Activated CD8-positive, alpha-beta memory T cell treated with anti-CD3 and anti-CD28 coated beads for 4 hours (primary cell): ENCODE data around the gene NPM1.
A peak's percentile ranks its signal among the peaks of the same experiment; 100 is the strongest.
"Not testable (repeated sequence)": the region's sequence is repeated elsewhere in the genome, so short reads cannot be mapped to it uniquely, and the experiment has no call there.

Source experiments
- DNase-seq, 2 donors: peaks; one replicate each; pipeline ENCODE4 v3.0.0-alpha.2; 2020; ENCODE audit warnings: low read depth in 2 of 2

Gene NPM1

DNA sequence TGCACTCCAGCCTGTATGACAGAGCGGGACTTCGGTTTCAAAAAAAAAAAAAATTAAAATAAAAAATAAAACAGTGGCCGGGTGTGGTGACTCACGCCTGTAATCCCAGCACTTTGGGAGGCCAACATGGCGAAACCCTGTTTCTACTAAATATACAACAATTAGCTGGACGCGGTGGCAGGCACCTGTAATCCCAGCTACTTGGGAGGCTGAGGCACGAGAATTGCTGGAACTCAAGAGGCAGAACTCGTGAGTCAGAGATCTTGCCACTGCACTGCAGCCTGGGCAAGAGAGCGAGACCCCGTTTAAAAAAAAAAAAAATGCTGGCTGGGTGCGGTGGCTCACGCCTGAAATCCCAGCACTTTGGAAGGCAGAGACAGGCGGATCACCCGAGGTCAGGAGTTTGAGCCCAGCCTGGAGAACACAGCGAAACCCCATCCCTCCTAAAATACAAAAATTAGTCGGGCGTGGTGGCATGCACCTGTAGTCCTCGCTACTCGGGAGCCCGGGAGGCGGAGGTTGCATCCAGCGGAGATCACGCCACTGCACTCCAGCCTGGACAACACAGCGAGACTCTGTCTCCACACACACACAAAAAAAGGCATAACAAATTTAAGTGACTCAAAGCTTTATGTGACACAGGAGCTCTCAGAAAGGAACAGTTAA lies 1.5 kb upstream of the NPM1 start:
- DNase-seq: no peak

DNA sequence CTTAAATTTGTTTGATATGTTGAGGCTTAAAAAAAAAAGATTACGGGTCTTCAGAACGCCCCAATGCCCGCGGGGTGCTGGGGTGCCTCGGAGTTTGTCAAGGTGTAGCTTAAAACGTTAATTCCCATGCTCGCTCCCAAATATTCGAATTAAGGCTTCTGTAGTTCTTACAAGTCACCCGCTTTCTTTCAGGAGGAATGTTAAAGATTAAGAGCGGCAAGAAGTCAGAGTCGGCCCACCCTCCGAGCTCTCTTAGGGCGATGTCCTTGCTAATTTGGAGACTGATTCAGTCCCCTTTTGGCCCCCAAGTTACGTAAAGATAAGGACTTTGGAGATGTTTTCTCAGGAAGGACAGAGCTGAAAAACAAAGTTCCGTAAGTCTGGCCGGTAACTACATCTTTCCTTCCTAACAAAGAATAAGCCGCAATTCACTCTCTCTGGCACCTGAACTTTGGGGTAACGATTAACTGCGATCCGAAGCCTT lies 746 bp upstream of the NPM1 start:
- DNase-seq: no peak

DNA sequence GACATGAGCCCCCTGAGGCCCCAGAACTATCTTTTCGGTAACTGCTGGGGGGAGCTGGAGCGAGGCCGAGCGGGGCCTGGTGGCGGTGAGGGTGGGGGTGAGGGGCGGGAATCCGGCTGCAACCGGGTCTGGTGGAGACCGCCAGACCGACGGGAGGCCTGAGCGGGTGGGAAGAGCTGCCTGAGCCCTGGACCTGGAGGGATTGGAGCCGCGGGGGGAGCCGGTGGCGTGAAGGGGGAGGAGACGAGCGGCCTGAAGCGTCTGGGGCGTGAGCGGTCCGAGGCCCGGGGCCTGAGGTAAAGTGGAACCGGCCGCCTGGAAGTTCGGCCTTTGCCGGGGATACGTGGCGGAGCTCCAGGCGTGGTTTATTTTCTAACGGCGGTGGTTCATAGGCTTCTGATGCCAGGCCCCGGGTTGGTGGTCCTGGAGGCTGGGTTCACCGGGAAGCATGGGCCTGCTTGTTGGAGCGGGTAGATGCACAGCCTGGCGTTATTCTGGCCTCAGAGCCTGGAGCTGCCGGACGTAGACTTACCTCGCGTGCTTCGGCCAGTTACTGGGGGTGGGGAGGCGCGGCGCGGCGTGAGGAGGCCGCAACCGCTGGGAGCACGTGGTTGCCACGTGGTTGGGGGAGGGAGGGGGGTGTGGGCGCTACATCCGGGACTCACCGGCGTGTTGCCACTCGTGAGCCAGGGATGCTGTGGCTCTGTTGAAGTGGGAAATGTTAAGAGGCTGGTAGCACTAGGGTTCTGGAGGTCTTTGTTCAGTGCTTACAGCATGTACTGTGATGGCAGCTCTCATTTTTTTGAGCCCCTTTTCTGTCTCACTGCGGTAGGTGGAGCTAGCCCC lies 544 bp downstream of the NPM1 start:
- DNase-seq: peak; percentile 71 to 74

DNA sequence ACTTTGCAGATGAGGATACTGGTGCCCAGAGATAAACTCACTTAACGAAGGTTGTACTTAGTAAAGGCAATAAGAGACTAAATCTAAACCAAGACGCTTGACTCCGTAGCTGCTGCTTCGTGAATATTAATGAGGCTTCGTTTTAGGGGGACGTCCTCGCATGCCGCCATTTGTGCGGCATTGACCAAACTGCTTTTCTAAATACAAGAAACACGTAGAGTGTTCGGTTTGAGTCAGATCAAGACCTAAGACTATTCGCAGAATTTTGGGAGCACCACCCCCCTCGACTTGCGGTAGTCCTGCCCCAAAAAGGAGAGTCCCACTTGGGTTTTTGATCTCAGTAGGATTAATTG lies 1.1 kb downstream of the NPM1 start:
- no peak for DNase-seq

DNA sequence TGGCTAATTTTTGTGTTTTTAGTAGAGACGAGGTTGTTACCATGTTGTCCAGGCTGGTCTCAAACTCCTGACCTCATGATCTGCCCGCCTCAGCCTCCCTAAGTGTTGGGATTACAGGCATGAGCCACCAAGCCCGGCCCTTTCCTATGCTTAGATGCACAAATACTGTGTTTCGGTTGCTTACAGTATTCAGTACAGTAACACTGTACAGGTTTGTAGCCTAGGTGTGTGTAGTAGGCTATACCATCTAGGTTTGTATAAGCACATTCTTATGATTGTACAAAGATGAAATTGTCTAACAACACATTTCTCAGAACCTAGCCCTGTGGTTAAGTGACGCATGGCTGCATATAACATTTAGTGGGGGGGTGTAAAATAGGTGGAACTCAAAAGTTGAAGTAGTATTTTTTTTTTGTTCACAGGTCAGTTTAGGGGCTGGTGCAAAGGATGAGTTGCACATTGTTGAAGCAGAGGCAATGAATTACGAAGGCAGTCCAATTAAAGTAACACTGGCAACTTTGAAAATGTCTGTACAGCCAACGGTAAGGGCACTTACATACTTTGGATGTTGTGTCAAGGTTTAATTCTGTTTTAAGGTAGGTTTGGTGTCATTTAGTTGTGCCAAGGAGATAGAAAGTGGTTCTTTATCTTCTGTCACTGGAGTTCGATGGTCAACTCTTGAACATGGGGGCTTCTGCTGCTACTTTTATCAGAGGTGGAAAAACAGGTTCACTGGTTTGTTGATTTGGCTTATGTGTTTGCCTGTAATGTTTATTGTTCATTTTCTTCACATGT lies 3.4 kb downstream of the NPM1 start:
- DNase-seq: no peak

DNA sequence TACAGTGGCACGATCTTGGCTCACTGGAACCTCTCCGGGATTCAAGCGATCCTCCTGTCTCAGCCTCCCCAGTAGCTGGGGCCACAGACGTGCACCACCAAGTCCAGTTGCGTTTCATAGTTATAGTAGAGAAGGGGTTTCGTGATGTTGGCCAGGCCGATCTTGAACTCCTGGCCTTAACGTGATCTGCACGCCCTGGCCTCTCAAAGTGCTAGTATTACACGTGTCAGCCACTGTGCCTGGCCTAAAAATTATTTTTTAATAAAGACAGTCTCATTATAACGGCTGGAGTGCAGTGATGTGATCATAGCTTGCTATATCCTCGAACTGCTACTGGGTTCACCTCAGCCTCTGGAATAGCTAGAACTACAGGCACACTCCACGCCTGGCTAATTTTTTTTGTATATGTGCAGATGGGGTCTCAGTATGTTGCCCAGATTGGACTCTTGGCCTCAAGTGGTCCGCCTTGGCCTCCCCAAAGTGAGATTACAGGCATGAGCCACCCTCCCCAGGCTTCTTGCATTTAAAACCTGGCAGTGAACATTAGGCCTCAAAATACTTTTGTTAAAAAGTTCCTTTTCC lies 4.4 kb downstream of the NPM1 start:
- DNase-seq: no peak

DNA sequence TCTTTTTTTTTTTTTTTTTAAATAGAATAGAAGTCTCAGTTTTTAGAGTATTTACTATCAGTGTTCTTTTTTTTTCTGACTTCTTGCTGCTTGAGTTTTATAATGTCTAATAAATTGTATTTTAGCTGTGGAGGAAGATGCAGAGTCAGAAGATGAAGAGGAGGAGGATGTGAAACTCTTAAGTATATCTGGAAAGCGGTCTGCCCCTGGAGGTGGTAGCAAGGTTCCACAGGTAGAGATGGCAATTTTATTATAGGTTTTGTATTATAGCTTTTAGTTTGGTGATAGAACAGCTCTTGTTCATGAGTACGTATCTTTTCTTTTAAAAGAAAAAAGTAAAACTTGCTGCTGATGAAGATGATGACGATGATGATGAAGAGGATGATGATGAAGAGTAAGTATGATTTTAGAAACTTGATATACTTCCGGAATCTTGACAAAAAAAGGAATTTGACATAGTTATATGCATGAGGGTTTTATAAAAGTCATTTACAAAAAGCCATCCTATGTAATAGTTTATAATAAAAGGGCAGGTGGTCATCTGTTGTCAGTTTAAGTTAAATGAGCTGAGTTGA lies 5.0 kb downstream of the NPM1 start:
- no peak for DNase-seq

DNA sequence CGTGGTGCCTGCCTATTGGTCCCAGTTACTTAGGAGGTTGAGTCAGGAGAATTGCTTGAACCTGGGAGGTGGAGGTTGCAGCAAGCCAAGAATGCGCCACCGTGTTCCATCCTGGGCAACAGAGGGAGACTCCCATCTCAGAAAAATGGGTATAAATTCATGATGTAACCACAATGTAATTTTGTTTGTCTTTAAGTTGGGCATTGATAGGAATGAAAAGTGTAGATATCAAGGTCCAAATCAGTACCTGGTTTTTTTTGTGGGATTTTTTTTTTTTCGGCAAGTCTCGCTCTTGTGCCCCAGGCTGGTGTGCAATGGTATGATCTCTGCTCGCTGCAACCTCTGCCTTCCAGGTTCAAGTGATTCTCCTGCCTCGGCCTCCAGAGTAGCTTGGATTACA lies 7.4 kb downstream of the NPM1 start:
- DNase-seq: no peak

DNA sequence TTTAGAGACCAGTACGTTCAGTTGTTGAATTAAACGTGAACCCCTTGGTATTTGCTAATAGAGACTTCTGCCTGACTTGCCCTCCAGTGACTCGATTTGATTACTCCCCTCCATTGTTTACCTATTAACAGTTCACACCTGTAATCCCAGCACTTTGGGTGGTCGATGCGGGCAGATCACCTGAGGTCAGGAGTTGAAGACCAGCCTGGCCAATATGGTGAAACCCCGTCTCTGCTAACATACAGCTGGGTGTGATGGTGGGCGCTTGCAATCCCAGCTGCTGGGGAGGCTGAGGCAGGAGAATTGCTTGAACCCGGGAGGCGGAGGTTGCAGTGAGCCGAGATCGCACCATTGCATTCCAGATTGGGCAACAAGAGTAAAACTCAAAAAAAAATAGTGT lies 8.9 kb downstream of the NPM1 start:
- DNase-seq: not testable (repeated sequence)

DNA sequence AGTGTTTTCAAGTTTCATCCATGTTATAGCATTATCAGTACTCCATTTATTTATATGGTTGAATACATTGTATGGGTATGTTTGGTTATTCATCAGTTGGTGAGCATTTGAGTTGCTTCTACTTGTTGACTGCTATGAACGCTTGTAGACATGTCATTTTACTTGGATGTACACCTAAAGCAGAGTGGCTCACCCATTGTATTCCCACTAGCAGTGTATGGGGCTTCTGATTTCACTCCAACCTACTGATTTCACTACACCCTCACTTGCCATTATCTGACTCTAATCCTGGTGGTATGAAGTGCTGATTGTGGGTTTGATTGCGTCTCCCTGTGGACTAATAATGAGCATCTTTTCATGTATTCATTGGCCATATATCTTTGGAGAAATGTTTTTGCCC lies 9.5 kb downstream of the NPM1 start:
- no peak for DNase-seq

DNA sequence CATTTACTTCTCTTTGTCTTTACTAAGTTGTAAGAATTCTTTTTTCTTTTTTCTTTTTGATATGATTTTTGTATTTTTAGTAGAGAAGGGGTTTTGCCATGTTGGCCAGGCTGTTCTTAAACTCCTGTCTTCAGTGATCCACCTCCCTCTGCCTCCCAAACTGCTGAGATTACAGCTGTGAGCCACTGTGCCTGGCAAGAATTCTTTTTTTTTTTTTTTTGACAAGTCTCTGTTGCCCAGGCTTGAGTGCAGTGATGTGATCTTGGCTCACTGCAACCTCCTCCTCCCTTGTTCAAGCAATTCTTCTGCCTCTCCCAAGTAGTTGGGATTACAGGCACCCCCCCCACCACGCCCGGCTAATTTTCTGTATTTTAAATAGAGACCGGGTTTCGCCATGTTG lies 9.9 kb downstream of the NPM1 start:
- no peak for DNase-seq

DNA sequence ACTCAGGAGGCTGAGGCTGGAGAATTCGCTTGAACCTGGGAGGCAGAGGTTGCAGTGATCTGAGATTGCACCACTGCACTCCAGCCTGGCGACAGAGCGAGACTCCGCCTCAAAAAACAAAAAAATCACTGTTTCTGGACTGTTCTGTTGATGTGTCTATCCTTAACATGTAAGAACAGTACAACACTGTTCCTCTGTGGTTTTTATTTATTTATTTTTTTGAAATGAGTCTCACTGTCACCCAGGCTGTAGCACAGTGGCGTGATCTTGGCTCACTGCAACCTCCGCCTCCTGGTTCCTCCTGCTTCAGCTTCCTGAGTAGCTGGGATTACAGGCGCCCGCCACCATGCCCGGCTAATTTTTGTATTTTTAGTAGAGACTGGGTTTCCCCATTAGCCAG lies 11.0 kb downstream of the NPM1 start:
- DNase-seq: not testable (repeated sequence)

DNA sequence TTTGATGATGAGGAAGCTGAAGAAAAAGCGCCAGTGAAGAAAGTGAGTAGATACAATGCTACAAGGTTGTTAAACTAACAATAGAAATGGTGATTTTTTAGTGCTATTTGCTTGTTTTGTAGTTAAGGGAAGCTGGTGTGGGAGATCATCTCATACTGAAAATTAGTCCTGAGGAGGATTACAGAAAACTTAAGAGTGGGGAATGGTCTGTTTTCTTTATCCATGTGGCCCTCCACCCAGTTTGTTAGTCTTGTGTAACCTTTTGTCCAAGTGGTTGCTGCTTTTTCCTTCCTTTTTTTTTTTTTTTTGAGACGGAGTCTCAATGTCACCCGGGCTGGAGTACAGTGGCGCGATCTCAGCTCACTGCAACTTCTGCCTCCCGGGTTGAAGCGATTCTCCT lies 12.5 kb downstream of the NPM1 start:
- no peak for DNase-seq

DNA sequence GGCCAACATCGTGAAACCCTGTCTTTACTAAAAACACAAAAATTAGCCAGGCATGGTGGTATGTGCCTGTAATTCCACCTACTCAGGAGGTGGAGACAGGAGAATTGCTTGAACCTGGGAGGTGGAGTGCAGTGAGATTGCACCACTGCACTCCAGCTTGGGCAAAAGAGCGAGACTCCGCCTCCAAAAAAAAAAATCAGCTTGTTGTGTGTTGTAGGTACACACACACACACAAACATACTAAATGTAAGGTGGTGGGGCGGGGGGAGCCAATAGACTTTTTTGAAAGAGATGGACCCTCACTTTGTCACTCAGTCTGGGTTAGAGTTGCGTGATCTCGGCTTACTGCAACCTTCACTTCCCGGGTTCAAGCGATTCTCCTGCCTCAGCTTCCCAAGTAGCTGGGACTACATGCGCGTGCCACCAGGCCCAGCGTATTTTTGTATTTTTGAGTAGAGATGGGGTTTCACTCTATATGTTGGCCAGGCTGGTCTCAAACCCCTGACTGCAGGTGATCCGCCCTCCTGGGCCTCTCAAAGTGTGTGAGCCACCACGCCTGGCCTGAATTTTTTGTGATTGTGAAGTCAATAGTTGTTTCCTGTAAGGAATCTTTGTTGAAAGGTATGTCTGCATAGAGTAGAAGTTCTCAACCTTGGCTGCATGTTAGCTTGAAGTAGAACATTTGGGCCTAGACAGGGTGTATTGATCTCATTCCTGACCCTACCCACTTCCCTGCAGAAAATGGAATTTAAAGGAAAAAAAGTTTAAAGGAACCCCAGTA lies 13.7 kb downstream of the NPM1 start:
- no peak for DNase-seq

DNA sequence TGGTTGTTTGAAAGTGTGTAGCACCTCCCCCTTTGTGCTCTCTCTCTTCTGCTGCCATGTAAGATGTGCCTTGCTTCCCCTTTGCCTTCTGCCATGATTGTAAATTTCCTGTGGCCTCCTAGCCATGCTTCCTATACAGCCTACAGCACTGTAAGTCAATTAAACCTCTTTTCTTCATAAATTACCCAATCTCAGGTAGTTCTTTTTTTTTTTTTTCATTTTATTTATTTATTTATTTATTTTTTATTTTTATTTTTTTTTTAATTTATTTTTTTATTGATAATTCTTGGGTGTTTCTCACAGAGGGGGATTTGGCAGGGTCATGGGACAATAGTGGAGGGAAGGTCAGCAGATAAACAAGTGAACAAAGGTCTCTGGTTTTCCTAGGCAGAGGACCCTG lies 15.1 kb downstream of the NPM1 start:
- DNase-seq: not testable (repeated sequence)

DNA sequence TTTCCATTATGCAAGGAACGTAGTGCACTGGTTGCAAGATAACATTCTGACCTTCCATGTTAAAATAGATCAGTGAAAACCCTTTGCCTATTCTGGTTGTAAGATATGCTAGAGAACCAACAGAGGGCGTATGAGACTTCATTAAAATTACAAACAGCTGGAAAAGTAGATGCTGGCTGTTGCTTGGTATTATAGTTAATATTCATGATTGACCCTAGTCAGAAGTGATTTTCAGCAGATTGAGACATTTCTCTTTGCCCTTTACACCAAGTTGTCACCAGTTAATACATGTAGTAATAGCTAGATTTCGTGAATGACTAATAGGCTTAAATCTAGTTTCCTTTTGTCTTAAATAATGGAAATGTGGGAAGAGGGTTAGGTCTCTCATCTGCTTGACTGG lies 18.0 kb downstream of the NPM1 start:
- DNase-seq: no peak

DNA sequence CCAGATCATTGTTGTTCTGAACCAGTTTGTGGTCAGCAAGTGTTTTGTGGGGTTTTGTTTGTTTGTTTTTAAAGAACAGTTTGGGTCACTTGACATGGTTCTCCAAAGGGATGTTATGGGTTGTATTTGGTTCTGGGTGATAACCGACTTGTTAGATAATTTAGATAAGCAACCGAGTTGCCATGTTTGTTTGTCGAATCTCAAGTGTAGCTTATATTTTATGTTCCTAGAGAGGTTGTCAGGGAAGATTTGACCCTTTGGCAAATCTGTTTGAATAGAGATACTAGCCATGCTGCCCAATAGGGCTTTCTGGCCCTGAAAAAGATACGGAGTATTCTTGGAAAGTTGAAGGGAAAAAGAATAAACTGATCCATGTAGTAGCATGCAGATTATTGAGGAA lies 19.6 kb downstream of the NPM1 start:
- DNase-seq: no peak

DNA sequence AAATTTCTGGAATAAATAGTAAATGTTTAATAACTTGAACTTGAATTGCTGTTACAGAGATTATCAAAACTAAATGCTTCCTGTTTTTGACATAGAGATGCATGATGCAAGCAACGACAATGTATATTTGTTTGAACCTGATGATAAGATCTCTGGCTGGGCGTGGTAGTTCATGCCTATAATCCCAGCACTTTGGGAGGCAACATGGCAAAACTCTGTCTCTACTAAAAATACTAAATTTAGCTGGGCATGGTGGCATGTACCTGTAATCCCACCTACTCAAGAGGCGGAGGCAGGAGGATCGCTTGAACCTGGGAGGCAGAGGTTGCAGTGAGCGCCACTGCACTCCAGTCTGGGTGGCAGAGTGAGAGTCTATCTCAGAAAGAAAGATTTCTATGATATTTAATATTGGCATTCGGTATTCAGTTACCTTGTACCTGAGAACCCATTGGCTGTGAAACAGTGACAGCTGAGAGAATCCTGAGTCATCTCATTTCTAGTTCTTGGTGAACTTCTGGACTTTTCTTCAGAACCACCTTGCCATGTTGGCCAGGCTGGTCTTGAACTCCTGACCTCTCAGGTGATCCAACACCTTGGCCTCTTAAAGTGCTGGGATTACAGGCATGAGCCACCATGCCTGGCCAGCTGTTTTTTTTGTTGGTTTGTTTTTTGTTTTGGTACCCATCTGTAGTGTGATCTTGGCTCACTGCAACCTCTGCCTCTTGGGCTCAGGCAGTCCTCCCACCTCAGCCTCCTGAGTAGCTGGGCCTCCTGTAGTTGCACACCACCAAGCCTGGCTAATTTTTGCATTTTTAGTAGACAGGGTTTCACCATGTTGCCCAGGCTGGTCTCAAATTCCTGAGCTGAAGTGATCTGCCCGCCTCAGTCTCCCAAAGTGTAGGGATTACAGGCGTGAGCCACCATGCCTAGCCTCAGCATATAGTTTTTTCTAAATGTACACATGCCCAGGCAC lies 21.8 kb downstream of the NPM1 start:
- DNase-seq: no peak

DNA sequence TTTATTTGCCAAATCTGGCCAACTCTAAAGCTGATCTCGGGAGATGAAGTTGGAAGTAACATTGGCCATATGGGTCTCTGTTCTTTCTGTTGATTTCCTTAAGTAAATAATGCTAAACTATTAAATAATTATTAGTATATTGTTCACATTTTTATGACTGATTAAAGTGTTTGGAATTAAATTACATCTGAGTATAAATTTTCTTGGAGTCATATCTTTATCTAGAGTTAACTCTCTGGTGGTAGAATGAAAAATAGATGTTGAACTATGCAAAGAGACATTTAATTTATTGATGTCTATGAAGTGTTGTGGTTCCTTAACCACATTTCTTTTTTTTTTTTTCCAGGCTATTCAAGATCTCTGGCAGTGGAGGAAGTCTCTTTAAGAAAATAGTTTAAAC lies 22.5 kb downstream of the NPM1 start:
- no peak for DNase-seq

DNA sequence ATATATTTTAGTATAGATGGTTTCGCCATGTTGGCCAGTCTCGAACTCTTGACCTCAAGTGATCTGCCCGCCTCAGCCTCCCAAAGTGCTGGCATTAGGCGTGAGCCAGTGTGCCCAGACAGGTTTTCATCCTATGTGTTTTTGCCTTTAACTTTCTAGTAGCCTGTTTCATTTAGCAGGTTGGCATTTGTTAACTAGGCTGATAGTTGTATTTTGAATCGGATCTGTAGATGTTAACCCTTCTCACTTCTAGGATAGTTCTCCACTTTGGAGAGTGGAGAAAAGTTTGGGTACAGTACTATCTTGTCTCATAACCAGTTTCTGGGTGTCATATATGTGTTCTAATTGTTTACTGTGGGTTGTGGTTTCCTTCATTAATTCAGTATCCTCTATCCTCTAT lies 24.5 kb downstream of the NPM1 start:
- no peak for DNase-seq
